Activated B cell treated with CpG ODN at 0.5 μM for 24 hours (primary cell): ENCODE results near the gene LMLN. TPM values are rescaled to one million over a fixed set of nuclear protein-coding genes. Genes with fewer than 3 reads are reported as not detected.

ENCODE experiments used
- ATAC-seq: fragments of 200-7000 bp; cut with Tn5 transposase; one replicate; pipeline ENCODE4 v1.10.0; 2021; ENCODE audit warnings: low read depth, mild to moderate bottlenecking, moderate library complexity
- CTCF ChIA-PET: fragments of 350-600 bp; sonication (Branson Sonifier 250); formaldehyde crosslinking; loops from one replicate; lab custom pipeline; 2021; ENCODE audit warnings: antibody characterized with exemption; lab: Charles Lee
- POLR2A ChIA-PET: fragments of 350-600 bp; sonication (Branson Sonifier 250); formaldehyde crosslinking; loops from one replicate; lab custom pipeline; 2021; ENCODE audit warnings: antibody characterized with exemption; lab: Charles Lee
- DNase-seq: peaks from one replicate; pipeline ENCODE4 v3.0.0; 2022
- H3K27ac Mint-ChIP-seq: one replicate; pipeline ENCODE4 v1.8.0; 2020; ENCODE audit warnings: mixed read lengths
- H3K27me3 Mint-ChIP-seq: one replicate; pipeline ENCODE4 v1.8.0; 2021; ENCODE audit warnings: mixed read lengths
- H3K36me3 Mint-ChIP-seq: one replicate; pipeline ENCODE4 v1.8.0; 2021; ENCODE audit warnings: low read depth, mixed read lengths
- H3K4me1 Mint-ChIP-seq: one replicate; pipeline ENCODE4 v1.8.0; 2021; ENCODE audit warnings: mixed read lengths
- H3K4me3 Mint-ChIP-seq: one replicate; pipeline ENCODE4 v1.8.0; 2020; ENCODE audit warnings: mild to moderate bottlenecking, mixed read lengths
- H3K9me3 Mint-ChIP-seq: one replicate; pipeline ENCODE4 v1.8.0; 2020; ENCODE audit warnings: mixed read lengths
- CTCF ChIP-seq: fragments of 200-600 bp; IDR thresholded peaks from one replicate; pipeline ENCODE4 v1.8.0; 2022; ENCODE audit warnings: antibody characterized with exemption, mild to moderate bottlenecking
- intact Hi-C: fragments of 100-400 bp; cut with micrococcal nuclease; formaldehyde crosslinking; loops from one replicate; pipeline ENCODE4 v1.15.1; 2024
- total RNA-seq: library from RNA; stranded (reverse); gene quantifications from 2 replicates; pipeline ENCODE4 v1.2.3, GENCODE V29; 2022

Gene LMLN
- total RNA-seq, 1 donor from 2014 or later: 4.1 TPM

GRCh38 chr3:197983076-197983475 lies 23.1 kb downstream of the LMLN start:
- ChIA-PET CTCF (no interaction called here), POLR2A (no interaction called here)
- Mint-ChIP-seq H3K4me1 (peaks cover 6% of the 10 kb centered on the region), H3K27me3 (no peaks in the 10 kb centered on the region), H3K27ac (no peak overlapping the region), H3K36me3 (no peaks in the 10 kb centered on the region), H3K9me3 (no peaks in the 10 kb centered on the region), H3K4me3 (no peak overlapping the region)
- intact Hi-C loops: no loop called here
- ATAC-seq: no peak
- no peak for TF ChIP-seq CTCF
- no peak for DNase-seq

- Mint-ChIP-seq H3K9me3 (no peaks in the 10 kb centered on the region), H3K27me3 (no peaks in the 10 kb centered on the region), H3K27ac (no peak overlapping the region), H3K4me3 (no peak overlapping the region), H3K4me1 (no peaks in the 10 kb centered on the region), H3K36me3 (peaks cover 3% of the 10 kb centered on the region)
- no peak for DNase-seq
- no peak for ATAC-seq
- CTCF ChIA-PET: no interaction called here
- POLR2A ChIA-PET: no interaction called here
- TF ChIP-seq CTCF: no peak
- intact Hi-C loops: no loop called here
Observed at GRCh38 chr3:197989651-197990050, 29.6 kb downstream of the LMLN start.

GRCh38 chr3:197994736-197995135 lies 34.7 kb downstream of the LMLN start:
- H3K27ac Mint-ChIP-seq: no peak overlapping the region
- no peak for TF ChIP-seq CTCF
- CTCF ChIA-PET: no interaction called here
- H3K4me1 Mint-ChIP-seq: peaks cover 4% of the 10 kb centered on the region
- no peaks in the 10 kb centered on the region for H3K27me3 Mint-ChIP-seq
- POLR2A ChIA-PET: no interaction called here
- no peak overlapping the region for H3K4me3 Mint-ChIP-seq
- H3K36me3 Mint-ChIP-seq: peaks cover 3% of the 10 kb centered on the region
- no peak for DNase-seq
- intact Hi-C loops: no loop called here
- ATAC-seq: no peak
- H3K9me3 Mint-ChIP-seq: no peaks in the 10 kb centered on the region

- ChIA-PET CTCF (no interaction called here), POLR2A (no interaction called here)
- no peaks in the 10 kb centered on the region for H3K27me3 Mint-ChIP-seq
- DNase-seq: no peak
- intact Hi-C loops: no loop called here
- no peak overlapping the region for H3K4me3 Mint-ChIP-seq
- no peaks in the 10 kb centered on the region for H3K36me3 Mint-ChIP-seq
- H3K27ac Mint-ChIP-seq: no peak overlapping the region
- no peak for TF ChIP-seq CTCF
- H3K9me3 Mint-ChIP-seq: no peaks in the 10 kb centered on the region
- no peak for ATAC-seq
- H3K4me1 Mint-ChIP-seq: peaks cover 4% of the 10 kb centered on the region
Observed at GRCh38 chr3:197996855-197997254, 36.8 kb downstream of the LMLN start.

GRCh38 chr3:197997936-197998335 lies 37.9 kb downstream of the LMLN start:
- ChIA-PET POLR2A (no interaction called here), CTCF (no interaction called here)
- H3K36me3 Mint-ChIP-seq: no peaks in the 10 kb centered on the region
- TF ChIP-seq CTCF: no peak
- no peaks in the 10 kb centered on the region for H3K9me3 Mint-ChIP-seq
- no peak overlapping the region for H3K27ac Mint-ChIP-seq
- no peak for ATAC-seq
- no peak overlapping the region for H3K4me3 Mint-ChIP-seq
- H3K27me3 Mint-ChIP-seq: no peaks in the 10 kb centered on the region
- intact Hi-C loops: no loop called here
- H3K4me1 Mint-ChIP-seq: peaks cover 4% of the 10 kb centered on the region
- no peak for DNase-seq
